GM21423 (cell line): ENCODE data around the gene SLC17A8.

Source experiments
- ATAC-seq: cut with Tn5 transposase; IDR thresholded peaks from one replicate; pipeline ENCODE4 v1.9.1; 2021; ENCODE audit warnings: mild to moderate bottlenecking, moderate library complexity; ENCODE audit not compliant: unreplicated experiment

Gene SLC17A8

GRCh38 chr12:100368066-100368465, 11.2 kb downstream of the SLC17A8 start:
- no peak for ATAC-seq

GRCh38 chr12:100371146-100371545, 14.3 kb downstream of the SLC17A8 start:
- no peak for ATAC-seq

- ATAC-seq: no peak
Measured at GRCh38 chr12:100372853-100373640, 16.2 kb downstream of the SLC17A8 start.

GRCh38 chr12:100375038-100375735, 18.3 kb downstream of the SLC17A8 start:
- ATAC-seq: no peak

- no peak for ATAC-seq
Measured at GRCh38 chr12:100376161-100376560, 19.3 kb downstream of the SLC17A8 start.

GRCh38 chr12:100381379-100381778, 24.5 kb downstream of the SLC17A8 start:
- no peak for ATAC-seq

- ATAC-seq: no peak
Measured at GRCh38 chr12:100382338-100382737, 25.5 kb downstream of the SLC17A8 start.

- ATAC-seq: no peak
Measured at GRCh38 chr12:100383586-100384558, 27.0 kb downstream of the SLC17A8 start.

- ATAC-seq: no peak
Measured at GRCh38 chr12:100384559-100384935, 27.7 kb downstream of the SLC17A8 start.

- no peak for ATAC-seq
Measured at GRCh38 chr12:100388382-100388781, 31.5 kb downstream of the SLC17A8 start.

- ATAC-seq: no peak
Measured at GRCh38 chr12:100391856-100392255, 35.0 kb downstream of the SLC17A8 start.

GRCh38 chr12:100393200-100393599, 36.3 kb downstream of the SLC17A8 start:
- ATAC-seq: no peak

- ATAC-seq: no peak
Measured at GRCh38 chr12:100395811-100396210, 38.9 kb downstream of the SLC17A8 start.

- ATAC-seq: no peak
Measured at GRCh38 chr12:100398307-100398706, 41.4 kb downstream of the SLC17A8 start.

GRCh38 chr12:100399095-100399494, 42.2 kb downstream of the SLC17A8 start:
- no peak for ATAC-seq

GRCh38 chr12:100401660-100402059, 44.8 kb downstream of the SLC17A8 start:
- no peak for ATAC-seq

- ATAC-seq: no peak
Measured at GRCh38 chr12:100402763-100403162, 45.9 kb downstream of the SLC17A8 start.

- ATAC-seq: no peak
Measured at GRCh38 chr12:100403446-100403845, 46.6 kb downstream of the SLC17A8 start.

- ATAC-seq: peak; percentile 44
Measured at GRCh38 chr12:100404769-100405407, 48.0 kb downstream of the SLC17A8 start.

GRCh38 chr12:100413001-100413400, 56.1 kb downstream of the SLC17A8 start:
- no peak for ATAC-seq

GRCh38 chr12:100414739-100415138, 57.9 kb downstream of the SLC17A8 start:
- no peak for ATAC-seq
